Spleen (tissue), 7 donors: ENCODE results near the gene TFPI.

Experiments
- POLR2A ChIP-seq, 3 donors: fragments of 450-650 bp; IDR thresholded peaks; one replicate each; pipeline ENCODE4 v1.5.1; 2017; ENCODE audit warnings: antibody characterized with exemption in 3 of 3, mild to moderate bottlenecking in 1 of 3
- TF ChIP-seq, protein P1 (sequence below), 11 experiments: fragments of 200-600 bp in 7 of 11; fragments of 450-650 bp in 4 of 11; sonication (generic) in 4 of 11; IDR thresholded peaks in 8 of 11; conservative IDR thresholded peaks in 3 of 11; 1 replicate in 7 of 11; 2 replicates in 4 of 11; pipeline versions ENCODE4 v1.4.0 to v1.8.0; 2016 to 2021; ENCODE audit warnings: antibody characterized with exemption in 11 of 11, inconsistent platforms in 4 of 11, mild to moderate bottlenecking in 1 of 11
- donor health status: DM: no; HTN: no; CAD: no; lungs with moderate emphysema.
- donor health status: DM: no; HTN: no; CAD: no.
- donor health status: DM: no; HTN: no; CAD: no.

DNA sequence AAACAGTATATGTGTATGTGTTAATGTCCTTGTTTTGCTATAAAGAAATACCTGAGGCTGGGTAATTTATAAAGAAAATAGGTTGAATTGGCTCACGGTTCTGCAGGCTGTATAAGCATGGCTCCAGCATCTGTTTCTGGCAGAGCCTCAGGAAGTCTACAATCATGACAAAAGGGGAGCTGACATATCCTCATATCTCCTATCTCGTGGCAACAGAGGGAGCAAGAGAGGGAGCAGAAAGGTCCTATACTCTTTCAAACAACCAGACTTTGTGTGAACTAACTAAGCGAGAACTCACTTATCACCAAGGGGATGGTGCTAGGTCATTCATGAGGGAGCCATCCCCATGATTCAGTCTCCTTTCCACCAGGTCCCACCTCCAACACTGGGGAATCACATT, 119.2 kb downstream of the TFPI start:
- TF ChIP-seq, protein P1, sequence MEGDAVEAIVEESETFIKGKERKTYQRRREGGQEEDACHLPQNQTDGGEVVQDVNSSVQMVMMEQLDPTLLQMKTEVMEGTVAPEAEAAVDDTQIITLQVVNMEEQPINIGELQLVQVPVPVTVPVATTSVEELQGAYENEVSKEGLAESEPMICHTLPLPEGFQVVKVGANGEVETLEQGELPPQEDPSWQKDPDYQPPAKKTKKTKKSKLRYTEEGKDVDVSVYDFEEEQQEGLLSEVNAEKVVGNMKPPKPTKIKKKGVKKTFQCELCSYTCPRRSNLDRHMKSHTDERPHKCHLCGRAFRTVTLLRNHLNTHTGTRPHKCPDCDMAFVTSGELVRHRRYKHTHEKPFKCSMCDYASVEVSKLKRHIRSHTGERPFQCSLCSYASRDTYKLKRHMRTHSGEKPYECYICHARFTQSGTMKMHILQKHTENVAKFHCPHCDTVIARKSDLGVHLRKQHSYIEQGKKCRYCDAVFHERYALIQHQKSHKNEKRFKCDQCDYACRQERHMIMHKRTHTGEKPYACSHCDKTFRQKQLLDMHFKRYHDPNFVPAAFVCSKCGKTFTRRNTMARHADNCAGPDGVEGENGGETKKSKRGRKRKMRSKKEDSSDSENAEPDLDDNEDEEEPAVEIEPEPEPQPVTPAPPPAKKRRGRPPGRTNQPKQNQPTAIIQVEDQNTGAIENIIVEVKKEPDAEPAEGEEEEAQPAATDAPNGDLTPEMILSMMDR (IDR thresholded peaks at IDR 0.05 in 8 of 11, conservative IDR thresholded peaks at IDR 0.05 in 3 of 11) = no peak
- no peak for TF ChIP-seq POLR2A (IDR thresholded peaks at IDR 0.05)
